Neuronal stem cell (in vitro differentiated cells): ENCODE data around the gene NOS1AP.

Source experiments
- DNase-seq: peaks from one replicate; pipeline ENCODE4 v3.0.0-alpha.2; 2013; ENCODE audit warnings: low spot score
- H2AFZ ChIP-seq: one replicate; pipeline ENCODE4 v1.6.1; 2013; ENCODE audit warnings: mild to moderate bottlenecking, low read length, inconsistent platforms
- H2AK5ac ChIP-seq: 2 replicates; pipeline ENCODE4 v1.6.1; 2013; ENCODE audit warnings: low read depth, mild to moderate bottlenecking, inconsistent platforms, low read length, moderate library complexity, mixed read lengths
- H2BK120ac ChIP-seq: 2 replicates; pipeline ENCODE4 v1.6.1; 2013; ENCODE audit warnings: low read depth, mild to moderate bottlenecking, inconsistent platforms, low read length, moderate library complexity, mixed read lengths
- H2BK12ac ChIP-seq: one replicate; pipeline ENCODE4 v1.6.1; 2013; ENCODE audit warnings: low read length, inconsistent platforms
- H2BK15ac ChIP-seq: 2 replicates; pipeline ENCODE4 v1.6.1; 2013; ENCODE audit warnings: mild to moderate bottlenecking, low read length, inconsistent platforms, mixed read lengths
- H2BK5ac ChIP-seq: one replicate; pipeline ENCODE4 v1.6.1; 2013; ENCODE audit warnings: inconsistent platforms, mild to moderate bottlenecking, low read length, moderate library complexity
- H3K14ac ChIP-seq: one replicate; pipeline ENCODE4 v1.6.1; 2013; ENCODE audit warnings: low read length, inconsistent platforms
- H3K18ac ChIP-seq: 2 replicates; pipeline ENCODE4 v1.6.1; 2013; ENCODE audit warnings: low read length, inconsistent platforms
- H3K23ac ChIP-seq: 2 replicates; pipeline ENCODE4 v1.6.1; 2013; ENCODE audit warnings: low read depth, mild to moderate bottlenecking, mixed read lengths, low read length, inconsistent platforms; ENCODE audit not compliant: poor library complexity
- H3K27ac ChIP-seq: replicated peaks from 3 replicates; pipeline ENCODE4 v1.5.1; 2013; ENCODE audit warnings: low read length, inconsistent platforms
- H3K27me3 ChIP-seq, 3 experiments: 2 replicates each; pipeline ENCODE4 v1.6.1; 2013; ENCODE audit warnings: low read length in 3 of 3, mild to moderate bottlenecking in 2 of 3, inconsistent platforms in 1 of 3, low read depth in 1 of 3, mixed read lengths in 1 of 3, moderate library complexity in 1 of 3; ENCODE audit not compliant: control insufficient read depth in 3 of 3, insufficient read depth in 3 of 3
- H3K36me3 ChIP-seq, 2 donors: replicated peaks in 1 of 2; 2 replicates each; pipeline ENCODE4 v1.6.1; 2013; ENCODE audit warnings: low read length in 2 of 2; ENCODE audit not compliant: control insufficient read depth in 2 of 2, insufficient read depth in 2 of 2
- H3K4ac ChIP-seq: 2 replicates; pipeline ENCODE4 v1.6.1; 2013; ENCODE audit warnings: inconsistent platforms, mild to moderate bottlenecking, low read length, moderate library complexity
- H3K4me1 ChIP-seq, 2 donors: 1 replicate in 1 of 2; 2 replicates in 1 of 2; pipeline ENCODE4 v1.6.1; 2013; ENCODE audit warnings: low read length in 2 of 2, low read depth in 1 of 2; ENCODE audit not compliant: control insufficient read depth in 2 of 2, insufficient read depth in 1 of 2
- H3K4me2 ChIP-seq: one replicate; pipeline ENCODE4 v1.6.1; 2013; ENCODE audit warnings: mild to moderate bottlenecking, low read length, inconsistent platforms; ENCODE audit not compliant: insufficient read depth, poor library complexity, severe bottlenecking
- H3K4me3 ChIP-seq, 2 donors: 2 replicates each; pipeline ENCODE4 v1.5.1; 2013; ENCODE audit warnings: low read length in 2 of 2, mild to moderate bottlenecking in 2 of 2, inconsistent platforms in 1 of 2, moderate library complexity in 1 of 2
- H3K79me1 ChIP-seq: one replicate; pipeline ENCODE4 v1.6.1; 2013; ENCODE audit warnings: low read depth, mild to moderate bottlenecking, inconsistent platforms, low read length, moderate library complexity
- H3K9ac ChIP-seq: one replicate; pipeline ENCODE4 v1.6.1; 2013; ENCODE audit warnings: mild to moderate bottlenecking, low read depth, low read length, inconsistent platforms; ENCODE audit not compliant: poor library complexity
- H3K9me3 ChIP-seq, 2 donors: replicated peaks in 1 of 2; 2 replicates each; pipeline versions ENCODE3 to v1.6.1; 2013; ENCODE audit warnings: low read length in 2 of 2, mild to moderate bottlenecking in 2 of 2, inconsistent platforms in 1 of 2, low read depth in 1 of 2, mixed read lengths in 1 of 2, moderate library complexity in 1 of 2; ENCODE audit not compliant: control insufficient read depth in 2 of 2, insufficient read depth in 1 of 2
- H4K8ac ChIP-seq: one replicate; pipeline ENCODE4 v1.6.1; 2013; ENCODE audit warnings: low read depth, mild to moderate bottlenecking, inconsistent platforms, low read length, moderate library complexity
- H4K91ac ChIP-seq: one replicate; pipeline ENCODE4 v1.6.1; 2013; ENCODE audit warnings: low read length, low read depth, mild to moderate bottlenecking, inconsistent platforms; ENCODE audit not compliant: poor library complexity
- WGBS, 2 donors: extraction: QIAGEN DNeasy Blood & Tissue Kit; methylation state at CpG; one replicate each; pipeline ENCODE4 v1.1.7; 2013; ENCODE audit warnings: missing lambda C conversion rate in 2 of 2, mixed read lengths in 1 of 2; ENCODE audit not compliant: insufficient read length in 2 of 2, insufficient replicate concordance in 1 of 2; ENCODE audit errors: extremely low coverage in 2 of 2; 5-methylcytosine and 5-hydroxymethylcytosine counted together

Gene NOS1AP

DNA sequence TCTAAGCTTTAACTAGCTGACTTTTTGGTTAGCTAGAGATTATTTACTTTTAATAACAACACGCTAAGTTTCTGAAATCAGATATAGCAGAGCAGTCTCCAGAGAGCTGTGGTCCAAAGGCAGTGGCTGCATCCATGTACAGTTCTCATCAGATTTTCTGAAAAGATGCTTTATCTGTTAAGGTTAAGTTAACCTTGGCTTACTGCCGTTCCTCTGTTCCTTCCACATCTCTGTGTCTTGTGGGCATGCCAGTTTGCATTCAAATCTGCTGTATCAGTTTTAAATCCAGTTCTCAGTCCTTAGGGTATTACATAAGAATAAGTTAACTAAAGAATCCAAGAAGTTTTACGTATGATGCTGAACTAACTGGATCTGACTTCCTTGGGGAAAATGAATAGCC is 260.3 kb downstream of the NOS1AP start:
- Histone ChIP-seq H2AK5ac (no peak overlapping the region), H3K9ac (no peak overlapping the region), H4K91ac (no peak overlapping the region), H2AFZ (no peak overlapping the region), H3K4me2 (no peak overlapping the region), H2BK12ac (no peak overlapping the region), H2BK15ac (no peak overlapping the region), H2BK5ac (no peak overlapping the region), H2BK120ac (no peak overlapping the region), H3K9me3 (no peaks in the 10 kb centered on the region), H3K79me1 (no peaks in the 10 kb centered on the region), H4K8ac (no peak overlapping the region), H3K4me1 (peaks cover 2 to 17% of the 10 kb centered on the region in 2 donors), H3K23ac (no peak overlapping the region), H3K27ac (no peak overlapping the region), H3K18ac (no peak overlapping the region), H3K4ac (no peak overlapping the region), H3K4me3 (no peak overlapping the region), H3K36me3 (no peaks in the 10 kb centered on the region), H3K27me3 (no peaks in the 10 kb centered on the region), H3K14ac (no peak overlapping the region)
- DNase-seq: no peak
- WGBS, 2 donors: no CpG with 5 or more reads among the region's 3 CpGs

- no peaks in the 10 kb centered on the region for H3K9me3 ChIP-seq
- H2BK5ac ChIP-seq: no peak overlapping the region
- H3K79me1 ChIP-seq: no peaks in the 10 kb centered on the region
- no peak for DNase-seq
- peaks cover 0 to 2% of the 10 kb centered on the region in 2 donors for H3K36me3 ChIP-seq
- no peak overlapping the region for H4K91ac ChIP-seq
- H3K4ac ChIP-seq: no peak overlapping the region
- H2BK120ac ChIP-seq: no peak overlapping the region
- no peak overlapping the region for H3K4me3 ChIP-seq
- peaks cover 2 to 23% of the 10 kb centered on the region in 2 donors for H3K4me1 ChIP-seq
- peak overlapping the region; percentile 60 for H2AFZ ChIP-seq
- H2AK5ac ChIP-seq: no peak overlapping the region
- H2BK12ac ChIP-seq: no peak overlapping the region
- no peak overlapping the region for H3K23ac ChIP-seq
- no peak overlapping the region for H4K8ac ChIP-seq
- H3K27ac ChIP-seq: no peak overlapping the region
- no peak overlapping the region for H3K4me2 ChIP-seq
- H2BK15ac ChIP-seq: no peak overlapping the region
- H3K18ac ChIP-seq: no peak overlapping the region
- no peaks in the 10 kb centered on the region for H3K27me3 ChIP-seq
- no peak overlapping the region for H3K9ac ChIP-seq
- H3K14ac ChIP-seq: no peak overlapping the region
These were observed 264.5 kb downstream of the NOS1AP start for GRCh38 chr1:162333991-162334390.

DNA sequence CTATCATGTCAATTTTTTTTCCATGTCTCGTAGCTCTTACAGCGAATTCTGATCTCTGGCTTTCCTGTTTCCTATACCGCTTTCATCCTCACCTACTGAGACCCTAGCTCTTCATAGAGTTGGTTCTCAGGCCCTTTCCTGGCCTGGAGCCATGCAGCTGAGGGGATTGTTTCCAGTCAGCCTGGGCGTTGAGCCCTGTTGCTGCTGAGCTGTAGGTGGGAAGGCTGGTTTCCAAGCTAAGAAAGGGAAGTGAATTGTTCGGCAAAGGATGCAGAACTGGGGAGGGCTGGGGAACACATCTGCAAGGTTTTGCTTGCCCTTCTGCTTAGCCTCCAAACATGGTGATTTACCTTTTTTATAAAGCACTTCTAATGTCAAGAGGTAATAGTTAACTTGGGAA is 265.6 kb downstream of the NOS1AP start:
- Histone ChIP-seq H3K18ac (no peak overlapping the region), H3K23ac (no peak overlapping the region), H2BK15ac (no peak overlapping the region), H3K27me3 (no peaks in the 10 kb centered on the region), H3K27ac (no peak overlapping the region), H2BK5ac (no peak overlapping the region), H2AFZ (no peak overlapping the region), H3K79me1 (no peaks in the 10 kb centered on the region), H3K9ac (no peak overlapping the region), H3K4me3 (no peak overlapping the region), H2BK12ac (no peak overlapping the region), H3K36me3 (peaks cover 0 to 2% of the 10 kb centered on the region in 2 donors), H2BK120ac (no peak overlapping the region), H3K14ac (no peak overlapping the region), H4K8ac (no peak overlapping the region), H3K4me1 (peaks cover 2 to 23% of the 10 kb centered on the region in 2 donors), H3K4me2 (no peak overlapping the region), H3K9me3 (no peaks in the 10 kb centered on the region), H4K91ac (no peak overlapping the region), H2AK5ac (no peak overlapping the region), H3K4ac (no peak overlapping the region)
- DNase-seq: no peak
- no CpG with 5 or more reads among the region's 5 CpGs for WGBS, 2 donors

- no peaks in the 10 kb centered on the region for H3K9me3 ChIP-seq
- no peak overlapping the region for H2AK5ac ChIP-seq
- no peak overlapping the region for H4K8ac ChIP-seq
- no peak overlapping the region for H2BK5ac ChIP-seq
- no peak overlapping the region for H3K27ac ChIP-seq
- H3K36me3 ChIP-seq: peaks cover 0 to 2% of the 10 kb centered on the region in 2 donors
- no peak overlapping the region for H3K9ac ChIP-seq
- no peak for DNase-seq
- H3K18ac ChIP-seq: no peak overlapping the region
- H3K4ac ChIP-seq: no peak overlapping the region
- H2BK120ac ChIP-seq: no peak overlapping the region
- no peak overlapping the region for H2BK15ac ChIP-seq
- no peak overlapping the region for H3K4me3 ChIP-seq
- H3K23ac ChIP-seq: no peak overlapping the region
- no peak overlapping the region for H3K4me2 ChIP-seq
- H3K79me1 ChIP-seq: no peaks in the 10 kb centered on the region
- H3K14ac ChIP-seq: no peak overlapping the region
- H2BK12ac ChIP-seq: no peak overlapping the region
- no CpG with 5 or more reads among the region's 7 CpGs for WGBS, 2 donors
- H4K91ac ChIP-seq: no peak overlapping the region
- peaks cover 2 to 23% of the 10 kb centered on the region in 2 donors for H3K4me1 ChIP-seq
- H2AFZ ChIP-seq: no peak overlapping the region
- no peaks in the 10 kb centered on the region for H3K27me3 ChIP-seq
These were observed 267.3 kb downstream of the NOS1AP start for GRCh38 chr1:162336621-162337285.
